VCaP (cell line): ENCODE data around the gene PGF.

Experiments
- H3K27ac ChIP-seq: fragments of 450-650 bp; 2 replicates; pipeline ENCODE4 v1.5.1; 2017
- CTCF ChIP-seq: fragments of 450-650 bp; conservative IDR thresholded peaks from 2 replicates; pipeline ENCODE4 v1.5.1; 2017; ENCODE audit warnings: mild to moderate bottlenecking, moderate library complexity

The PGF gene

GRCh38 chr14:74912801-74913200 is 42.6 kb downstream of the PGF start:
- no peak overlapping the region for H3K27ac ChIP-seq
- TF ChIP-seq CTCF, result no peak

- H3K27ac ChIP-seq, result no peak overlapping the region
- no peak for TF ChIP-seq CTCF
Observed at GRCh38 chr14:74912111-74912510, 43.3 kb downstream of the PGF start.

GRCh38 chr14:74911704-74912103 is 43.7 kb downstream of the PGF start:
- no peak for TF ChIP-seq CTCF
- H3K27ac ChIP-seq, result no peak overlapping the region

GRCh38 chr14:74911221-74911620 is 44.2 kb downstream of the PGF start:
- no peak for TF ChIP-seq CTCF
- no peak overlapping the region for H3K27ac ChIP-seq

- TF ChIP-seq CTCF, result no peak
- no peak overlapping the region for H3K27ac ChIP-seq
Observed at GRCh38 chr14:74910556-74910955, 44.8 kb downstream of the PGF start.

GRCh38 chr14:74909911-74910310 is 45.5 kb downstream of the PGF start:
- TF ChIP-seq CTCF, result no peak
- no peak overlapping the region for H3K27ac ChIP-seq

GRCh38 chr14:74909501-74909900 is 45.9 kb downstream of the PGF start:
- no peak for TF ChIP-seq CTCF
- H3K27ac ChIP-seq, result no peak overlapping the region

- TF ChIP-seq CTCF, result no peak
- H3K27ac ChIP-seq, result no peak overlapping the region
Observed at GRCh38 chr14:74908861-74909341, 46.5 kb downstream of the PGF start.
